ENCODE data around the gene LRRFIP2. TPM values are rescaled to one million over a fixed set of nuclear protein-coding genes. Genes with fewer than 3 reads are reported as not detected.

LRRFIP2 gene
- polyA plus RNA-seq, 6 donors from 2014 or later = 7.6 to 20.6 (median 15.5) TPM

DNA sequence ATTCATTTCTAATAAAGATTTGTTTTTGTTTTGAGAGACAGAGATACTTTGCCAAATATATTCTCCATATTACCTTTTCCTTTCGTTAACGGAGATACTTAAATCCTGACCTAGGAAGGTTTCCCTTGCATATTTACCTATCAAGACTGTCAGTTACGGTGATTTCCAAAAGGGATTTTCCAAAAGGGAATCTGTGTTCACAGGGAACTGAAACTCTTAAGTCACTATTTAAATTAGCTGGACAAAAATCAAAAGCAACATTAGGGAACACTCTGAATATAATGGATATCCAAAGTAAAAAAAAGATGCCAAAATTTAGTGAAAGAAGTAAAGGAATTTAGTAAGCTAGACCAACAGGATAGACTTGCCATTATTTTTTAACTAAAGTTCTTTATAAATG lies 576 bp downstream of the LRRFIP2 start:
- Mint-ChIP-seq H3K4me1 (peaks cover 18 to 33% (median 30%) of the 10 kb centered on the region in 3 donors), H3K27ac (no peak overlapping the region), H3K4me3 (peak overlapping the region in 2 of 8 donors; percentile 8 to 49), H3K9me3 (no peaks in the 10 kb centered on the region), H3K36me3 (no peaks in the 10 kb centered on the region), H3K27me3 (no peaks in the 10 kb centered on the region)
- no peak for ATAC-seq (ENCODE audit: low read depth in 2 of 2)
- no peak for DNase-seq

DNA sequence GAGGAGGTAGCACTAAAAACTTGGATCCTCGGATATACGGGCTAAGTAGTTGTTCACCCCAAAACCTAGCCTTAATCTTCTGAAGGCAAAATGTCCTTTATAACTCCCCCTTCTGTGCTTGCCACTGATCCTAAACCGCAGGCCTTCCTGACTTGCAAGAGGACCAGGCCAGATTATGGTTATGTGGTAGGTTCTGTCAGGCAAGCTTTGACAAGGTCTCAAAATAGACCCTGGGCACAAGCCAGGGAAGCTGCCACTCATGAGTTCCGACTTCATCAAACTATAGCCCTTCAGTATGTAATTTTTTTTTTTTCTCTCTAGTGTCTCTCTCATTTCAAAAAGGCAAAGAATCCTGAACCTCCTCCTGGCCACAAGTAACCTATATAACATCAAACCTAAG lies 3.2 kb downstream of the LRRFIP2 start:
- H3K4me3 Mint-ChIP-seq = no peak overlapping the region
- H3K27me3 Mint-ChIP-seq = no peaks in the 10 kb centered on the region
- H3K4me1 Mint-ChIP-seq = peaks cover 8 to 21% (median 14%) of the 10 kb centered on the region in 3 donors
- no peak for ATAC-seq (ENCODE audit: low read depth in 2 of 2)
- no peaks in the 10 kb centered on the region for H3K9me3 Mint-ChIP-seq
- DNase-seq = no peak
- H3K27ac Mint-ChIP-seq = no peak overlapping the region
- H3K36me3 Mint-ChIP-seq = no peaks in the 10 kb centered on the region

DNA sequence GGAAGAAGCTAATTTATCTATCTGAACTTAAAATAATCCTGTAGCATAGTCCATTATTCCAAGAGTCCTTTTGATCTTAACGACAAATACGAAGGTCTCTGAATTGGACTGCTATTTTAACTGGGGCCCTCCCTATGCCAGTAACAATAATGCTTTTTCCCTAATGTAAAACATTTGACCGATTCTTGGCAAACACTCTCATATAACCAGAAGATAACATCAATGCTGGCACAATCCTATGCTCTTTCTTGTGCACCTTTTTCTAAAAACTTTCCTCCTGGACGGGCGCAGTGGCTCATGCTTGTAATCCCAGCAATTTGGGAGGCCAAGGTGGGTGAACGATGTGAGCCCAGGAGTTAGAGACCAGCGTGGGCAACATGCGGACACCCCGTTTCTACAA lies 3.9 kb downstream of the LRRFIP2 start:
- Mint-ChIP-seq H3K36me3 (no peaks in the 10 kb centered on the region), H3K9me3 (no peaks in the 10 kb centered on the region), H3K27me3 (no peaks in the 10 kb centered on the region), H3K4me3 (no peak overlapping the region), H3K27ac (no peak overlapping the region), H3K4me1 (peaks cover 7 to 19% (median 17%) of the 10 kb centered on the region in 3 donors)
- DNase-seq (no peak), ATAC-seq (ENCODE audit: low read depth in 2 of 2) (no peak)

DNA sequence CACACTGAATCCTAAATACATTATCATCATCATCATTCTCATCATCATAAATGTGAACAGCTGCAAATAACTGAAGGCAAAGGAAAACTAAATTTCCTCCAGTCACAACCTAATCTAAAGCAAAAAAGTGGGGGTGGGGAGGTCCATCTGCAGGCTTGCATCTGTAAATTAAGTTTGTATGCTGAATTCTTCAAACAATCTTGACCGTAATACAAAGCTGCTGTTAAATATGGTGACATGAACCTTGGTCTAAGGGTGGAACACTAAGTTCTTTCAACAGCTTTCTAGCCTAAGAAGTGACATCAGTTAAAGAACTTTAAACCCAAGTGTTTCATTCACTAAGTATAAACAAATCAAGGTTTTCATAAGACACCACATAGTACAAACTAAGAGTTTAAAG lies 4.3 kb downstream of the LRRFIP2 start:
- Mint-ChIP-seq H3K4me3 (no peak overlapping the region), H3K36me3 (no peaks in the 10 kb centered on the region), H3K4me1 (peaks cover 3 to 15% (median 13%) of the 10 kb centered on the region in 3 donors), H3K27ac (peak overlapping the region in 1 of 6 donors; percentile 58), H3K27me3 (no peaks in the 10 kb centered on the region), H3K9me3 (no peaks in the 10 kb centered on the region)
- no peak for DNase-seq
- no peak for ATAC-seq (ENCODE audit: low read depth in 2 of 2)

DNA sequence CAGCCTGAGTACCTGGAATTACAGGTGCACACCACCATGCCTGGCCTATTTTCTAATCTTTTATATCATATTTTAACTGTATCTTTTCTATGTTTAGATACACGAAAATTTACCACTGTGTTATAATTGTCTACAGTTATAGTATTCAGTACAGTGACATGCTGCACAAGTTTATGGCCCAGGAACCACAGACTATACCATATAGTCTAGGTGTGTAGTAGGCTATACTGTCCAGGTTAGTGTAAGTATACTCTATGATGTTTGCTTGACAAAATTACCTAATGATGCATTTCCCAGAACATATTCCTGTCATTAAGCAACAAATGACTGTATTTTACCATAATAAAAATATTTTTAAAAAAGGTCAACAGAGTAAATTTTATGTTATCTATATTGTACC lies 5.5 kb downstream of the LRRFIP2 start:
- no peak for DNase-seq
- H3K36me3 Mint-ChIP-seq = no peaks in the 10 kb centered on the region

DNA sequence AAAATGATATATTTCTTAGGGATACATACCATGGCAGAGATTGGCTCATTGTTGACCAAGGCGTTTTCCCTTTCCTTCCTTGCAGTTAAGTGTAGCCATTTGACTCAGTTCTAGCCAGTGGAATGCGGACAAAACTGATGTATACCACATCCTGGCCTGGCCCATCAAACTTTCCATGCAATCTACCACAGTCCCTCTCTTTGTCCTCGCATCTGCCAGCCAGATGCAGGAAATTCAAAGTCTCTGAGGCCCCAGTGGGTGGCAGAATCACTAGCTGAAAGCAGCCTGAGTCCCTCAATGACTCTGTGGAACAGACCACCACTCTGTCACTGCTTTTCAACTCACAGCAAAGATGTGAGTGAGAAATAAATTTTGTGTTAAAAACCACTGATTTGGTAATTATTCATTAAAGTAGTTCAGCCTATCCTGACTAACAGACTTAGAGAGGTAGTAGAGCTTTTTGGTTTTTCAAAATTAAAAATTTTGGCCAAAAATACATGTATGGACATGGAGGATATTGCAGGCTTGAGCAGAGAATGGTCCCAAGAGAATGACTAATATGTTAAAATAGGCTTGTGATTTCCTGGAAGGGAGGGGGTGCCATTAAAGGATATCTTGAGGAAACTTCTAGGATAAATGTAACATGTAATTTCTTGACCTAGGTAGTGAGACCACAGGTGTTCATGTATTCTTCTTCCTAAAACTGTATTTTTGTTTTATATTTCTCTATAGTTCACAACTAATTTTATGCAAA lies 10.9 kb downstream of the LRRFIP2 start:
- no peak overlapping the region for H3K4me3 Mint-ChIP-seq
- H3K4me1 Mint-ChIP-seq = peaks cover 5 to 27% (median 21%) of the 10 kb centered on the region in 3 donors
- ATAC-seq (ENCODE audit: low read depth in 2 of 2) (no peak), DNase-seq (no peak)
- peak overlapping the region in 5 of 6 donors; percentile 24 to 53 (median 38) for H3K27ac Mint-ChIP-seq
- no peaks in the 10 kb centered on the region for H3K27me3 Mint-ChIP-seq
- H3K36me3 Mint-ChIP-seq = peaks cover 0 to 11% of the 10 kb centered on the region in 2 donors
- no peaks in the 10 kb centered on the region for H3K9me3 Mint-ChIP-seq

More for the DNA sequence above, 5.5 kb downstream of the LRRFIP2 start:
- Mint-ChIP-seq H3K4me1 (peaks cover 0 to 7% (median 3%) of the 10 kb centered on the region in 3 donors), H3K27ac (no peak overlapping the region), H3K27me3 (no peaks in the 10 kb centered on the region), H3K9me3 (no peaks in the 10 kb centered on the region), H3K4me3 (no peak overlapping the region)
- no peak for ATAC-seq (ENCODE audit: low read depth in 2 of 2)

DNA sequence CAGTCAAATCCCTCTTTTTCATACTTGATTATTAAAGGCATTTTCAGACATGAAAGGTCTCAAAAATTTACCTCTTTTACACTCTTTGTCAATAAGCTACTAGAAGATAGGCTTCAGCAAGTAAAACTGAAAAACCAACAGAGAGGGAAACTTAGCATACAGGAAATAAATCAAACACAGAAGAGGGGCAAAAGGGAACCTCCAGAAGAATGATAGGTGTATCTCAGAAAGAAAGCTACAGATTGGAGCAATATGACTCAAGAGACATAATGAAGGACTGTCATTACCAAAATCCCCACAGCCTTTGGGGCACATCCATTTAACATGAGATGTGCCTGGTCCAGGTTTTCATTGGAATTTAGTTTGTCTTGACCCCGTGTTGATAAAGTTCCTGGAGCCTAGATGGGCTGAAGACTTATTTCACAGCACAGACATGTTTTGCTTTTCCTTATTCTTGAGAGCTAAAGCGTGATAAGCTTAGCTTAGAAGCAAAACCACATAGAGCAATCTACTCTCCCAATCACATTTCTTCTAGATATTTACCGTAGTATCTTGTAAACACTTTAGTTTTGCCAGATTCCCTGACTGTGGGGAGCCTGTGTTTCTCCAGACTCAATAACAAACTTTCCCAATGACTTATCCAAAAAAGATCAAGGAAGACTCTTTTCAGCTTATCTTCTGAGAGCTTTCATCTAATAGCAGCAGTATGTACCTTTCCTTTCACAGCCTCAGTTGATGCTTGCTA lies 11.7 kb downstream of the LRRFIP2 start:
- Mint-ChIP-seq H3K4me1 (peaks cover 5 to 30% (median 28%) of the 10 kb centered on the region in 3 donors), H3K9me3 (no peaks in the 10 kb centered on the region), H3K36me3 (peaks cover 0 to 15% of the 10 kb centered on the region in 2 donors), H3K4me3 (no peak overlapping the region), H3K27me3 (no peaks in the 10 kb centered on the region), H3K27ac (peak overlapping the region in 5 of 6 donors; percentile 26 to 92 (median 41))
- DNase-seq (no peak), ATAC-seq (ENCODE audit: low read depth in 2 of 2) (no peak)

DNA sequence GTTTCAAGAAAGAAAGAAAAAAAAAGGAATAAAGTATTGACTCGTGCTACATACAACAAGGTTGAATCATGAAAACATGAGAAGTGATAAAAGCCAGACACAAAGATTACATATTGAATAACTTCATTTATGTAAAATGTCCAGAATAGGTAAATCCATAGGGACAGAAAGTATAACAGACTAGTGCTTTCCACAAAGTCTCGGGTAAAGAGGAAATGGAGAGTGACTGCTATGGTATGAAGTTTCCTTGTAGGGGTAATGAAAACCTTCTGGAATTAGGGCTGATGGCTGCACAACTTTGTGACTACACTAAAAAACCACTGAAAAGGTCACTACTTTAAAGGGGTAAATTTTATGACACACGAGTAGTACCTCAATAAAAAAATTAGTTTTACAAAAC lies 13.0 kb downstream of the LRRFIP2 start:
- no peak for ATAC-seq (ENCODE audit: low read depth in 2 of 2)
- no peaks in the 10 kb centered on the region for H3K27me3 Mint-ChIP-seq
- no peak for DNase-seq
- H3K27ac Mint-ChIP-seq = no peak overlapping the region
- H3K36me3 Mint-ChIP-seq = peaks cover 0 to 15% of the 10 kb centered on the region in 2 donors
- H3K4me3 Mint-ChIP-seq = no peak overlapping the region
- peaks cover 5 to 33% (median 28%) of the 10 kb centered on the region in 3 donors for H3K4me1 Mint-ChIP-seq
- H3K9me3 Mint-ChIP-seq = no peaks in the 10 kb centered on the region

DNA sequence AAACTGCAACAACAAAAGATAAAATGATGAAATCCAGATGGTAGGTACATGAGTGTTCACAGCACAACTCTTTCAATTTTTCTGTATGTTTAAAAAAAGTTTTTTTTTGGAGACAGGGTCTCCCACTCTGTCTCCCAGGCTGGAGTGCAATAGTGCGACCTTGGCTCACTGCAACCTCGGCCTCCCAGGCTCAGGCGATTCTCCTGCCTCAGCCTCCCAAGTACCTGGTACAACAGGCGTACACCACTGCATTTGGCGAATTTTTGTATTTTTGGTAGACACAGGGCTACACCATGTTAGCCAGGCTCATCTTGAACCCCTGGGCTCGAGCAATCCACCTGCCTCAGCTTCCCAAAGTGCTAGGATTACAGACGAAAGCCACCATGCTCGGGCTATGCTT lies 18.6 kb downstream of the LRRFIP2 start:
- H3K27ac Mint-ChIP-seq = no peak overlapping the region
- DNase-seq (no peak), ATAC-seq (ENCODE audit: low read depth in 2 of 2) (no peak)
- H3K36me3 Mint-ChIP-seq = peaks cover 5 to 8% of the 10 kb centered on the region in 2 donors
- H3K4me3 Mint-ChIP-seq = no peak overlapping the region
- H3K9me3 Mint-ChIP-seq = no peaks in the 10 kb centered on the region
- H3K4me1 Mint-ChIP-seq = peaks cover 7 to 14% (median 8%) of the 10 kb centered on the region in 3 donors
- no peaks in the 10 kb centered on the region for H3K27me3 Mint-ChIP-seq

DNA sequence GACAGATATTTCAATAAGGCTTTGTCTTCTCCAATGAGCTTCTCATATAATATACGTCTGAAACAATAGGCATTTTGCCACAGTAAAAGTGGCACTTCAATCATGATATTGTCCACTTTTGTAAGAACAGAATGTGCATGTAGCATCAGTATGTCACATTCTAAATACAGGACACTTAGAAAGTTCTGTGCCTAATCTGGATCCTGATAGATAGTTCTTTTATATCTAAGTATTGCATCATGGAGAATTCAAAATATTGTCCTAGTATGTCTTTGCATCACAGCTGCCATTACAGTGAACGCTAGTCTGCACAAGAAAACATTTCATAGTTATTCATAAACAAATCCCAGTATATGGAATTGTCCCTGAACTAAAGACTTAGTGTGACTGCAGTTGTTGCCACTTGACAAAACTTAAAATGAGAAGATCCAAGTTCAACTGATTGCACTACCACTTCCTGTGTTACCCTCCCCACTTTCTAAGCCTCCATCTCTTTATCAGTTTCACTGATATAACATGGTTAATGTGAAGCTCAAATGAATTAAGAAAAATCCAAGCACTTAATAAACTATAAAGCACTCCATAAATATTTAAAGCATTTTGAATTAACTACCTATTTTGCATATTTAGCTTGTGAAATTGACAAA lies 19.6 kb downstream of the LRRFIP2 start:
- Mint-ChIP-seq H3K27ac (peak overlapping the region in 1 of 6 donors; percentile 27), H3K4me1 (peaks cover 7 to 14% (median 8%) of the 10 kb centered on the region in 3 donors), H3K36me3 (peaks cover 5 to 8% of the 10 kb centered on the region in 2 donors), H3K27me3 (no peaks in the 10 kb centered on the region), H3K9me3 (no peaks in the 10 kb centered on the region), H3K4me3 (no peak overlapping the region)
- no peak for ATAC-seq (ENCODE audit: low read depth in 2 of 2)
- DNase-seq = no peak

DNA sequence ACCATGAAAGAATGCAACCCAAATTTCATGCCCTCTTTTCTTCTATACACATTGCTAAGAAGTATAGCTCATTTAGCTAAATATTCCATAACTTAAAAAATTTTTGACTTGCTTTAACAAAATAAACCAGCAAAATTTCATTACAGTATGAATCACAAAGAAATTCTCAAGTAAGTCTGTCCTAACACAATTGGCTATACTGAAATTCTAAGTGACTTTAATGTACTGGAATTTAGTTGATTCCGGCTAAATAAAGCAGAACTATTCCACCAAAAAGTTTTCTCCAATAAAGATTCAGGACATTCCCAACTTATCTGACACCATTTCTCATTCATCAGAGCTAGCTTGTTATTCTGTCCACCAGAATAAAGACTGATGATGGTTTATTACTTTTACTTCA lies 23.8 kb downstream of the LRRFIP2 start:
- Mint-ChIP-seq H3K4me1 (peaks cover 11 to 19% (median 14%) of the 10 kb centered on the region in 3 donors), H3K9me3 (no peaks in the 10 kb centered on the region), H3K27me3 (no peaks in the 10 kb centered on the region), H3K27ac (peak overlapping the region in 1 of 6 donors; percentile 53), H3K4me3 (no peak overlapping the region), H3K36me3 (peaks cover 11 to 12% of the 10 kb centered on the region in 2 donors)
- ATAC-seq (ENCODE audit: low read depth in 2 of 2) (no peak), DNase-seq (no peak)

DNA sequence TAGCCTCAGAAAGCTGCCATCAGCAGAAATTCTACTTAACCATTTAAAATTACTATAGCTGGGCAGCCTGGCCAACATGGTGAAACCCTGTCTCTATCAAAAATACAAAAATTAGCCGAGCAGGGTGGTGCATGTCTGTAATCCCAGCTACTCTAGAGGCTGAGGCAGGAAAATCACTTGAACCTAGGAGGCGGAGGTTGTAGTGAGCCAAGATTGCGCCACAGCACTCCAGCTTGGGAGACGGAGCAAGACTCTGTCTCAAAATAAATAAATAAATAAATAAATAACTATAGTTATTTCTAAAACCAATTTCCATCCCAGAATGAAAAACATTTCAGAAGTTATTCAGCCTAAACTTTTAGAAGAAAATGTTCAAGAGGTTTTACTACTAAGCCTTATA lies 25.1 kb downstream of the LRRFIP2 start:
- ATAC-seq (ENCODE audit: low read depth in 2 of 2) (no peak), DNase-seq (no peak)
- H3K9me3 Mint-ChIP-seq = no peaks in the 10 kb centered on the region
- H3K4me1 Mint-ChIP-seq = peaks cover 16 to 26% (median 23%) of the 10 kb centered on the region in 3 donors
- H3K36me3 Mint-ChIP-seq = peaks cover 11 to 12% of the 10 kb centered on the region in 2 donors
- no peak overlapping the region for H3K4me3 Mint-ChIP-seq
- H3K27me3 Mint-ChIP-seq = no peaks in the 10 kb centered on the region
- no peak overlapping the region for H3K27ac Mint-ChIP-seq

DNA sequence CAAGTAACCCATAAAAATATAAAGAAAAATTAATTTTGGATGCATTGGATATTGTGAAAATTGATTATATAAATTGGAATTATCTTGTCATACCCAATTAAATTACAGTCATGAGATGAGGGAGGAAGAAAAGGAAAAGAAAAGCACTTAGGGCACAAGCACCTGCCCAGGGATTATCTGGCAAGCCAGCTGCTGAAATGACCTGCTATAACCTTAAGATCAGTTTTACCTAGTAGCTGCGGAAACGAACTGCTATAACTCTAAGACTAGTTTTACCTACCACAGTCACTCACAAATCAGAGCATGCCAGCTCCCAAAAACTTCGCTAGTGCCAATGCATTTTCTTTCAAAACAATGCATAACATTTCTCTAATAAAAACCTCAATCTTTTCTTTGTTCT lies 26.2 kb downstream of the LRRFIP2 start:
- peaks cover 7 to 10% of the 10 kb centered on the region in 2 donors for H3K36me3 Mint-ChIP-seq
- H3K27ac Mint-ChIP-seq = no peak overlapping the region
- H3K27me3 Mint-ChIP-seq = no peaks in the 10 kb centered on the region
- no peak overlapping the region for H3K4me3 Mint-ChIP-seq
- no peaks in the 10 kb centered on the region for H3K9me3 Mint-ChIP-seq
- peaks cover 16 to 28% (median 19%) of the 10 kb centered on the region in 3 donors for H3K4me1 Mint-ChIP-seq
- ATAC-seq (ENCODE audit: low read depth in 2 of 2) (no peak), DNase-seq (no peak)
